Spleen (tissue), 11 donors: ENCODE measurements around the gene PPIG. TPM values are rescaled to one million over a fixed set of nuclear protein-coding genes. Genes with fewer than 3 reads are reported as not detected.
A peak's percentile ranks its signal among the peaks of the same experiment; 100 is the strongest.
"Not testable (repeated sequence)": the region's sequence is repeated elsewhere in the genome, so short reads cannot be mapped to it uniquely, and the experiment has no call there.

Experiments used
- DNase-seq: peaks from one replicate; pipeline ENCODE4 v3.0.0-alpha.2; 2020
- H3K27ac ChIP-seq, 8 donors: fragments of 200-600 bp; sonication (generic) in 7 of 8; 1 replicate in 4 of 8; 2 replicates in 4 of 8; pipeline versions ENCODE4 v1.5.0 to v1.8.0; 2016 to 2021; ENCODE audit warnings: inconsistent platforms in 4 of 8, mild to moderate bottlenecking in 4 of 8, moderate library complexity in 1 of 8
- H3K27me3 ChIP-seq, 7 donors: fragments of 200-600 bp; sonication (generic) in 6 of 7; replicated peaks in 1 of 7; 1 replicate in 4 of 7; 2 replicates in 3 of 7; pipeline versions ENCODE4 v1.5.0 to v1.8.0; 2016 to 2021; ENCODE audit warnings: inconsistent platforms in 3 of 7, mild to moderate bottlenecking in 1 of 7
- H3K36me3 ChIP-seq, 6 donors: fragments of 200-600 bp; sonication (generic) in 5 of 6; 1 replicate in 4 of 6; 2 replicates in 2 of 6; pipeline versions ENCODE4 v1.5.0 to v1.8.0; 2016 to 2021; ENCODE audit warnings: inconsistent platforms in 2 of 6
- H3K4me1 ChIP-seq, 6 donors: fragments of 200-600 bp; sonication (generic) in 5 of 6; 1 replicate in 3 of 6; 2 replicates in 3 of 6; pipeline versions ENCODE4 v1.5.0 to v1.8.0; 2016 to 2021; ENCODE audit warnings: inconsistent platforms in 3 of 6
- H3K4me3 ChIP-seq, 8 donors: fragments of 200-600 bp; sonication (generic) in 7 of 8; 1 replicate in 4 of 8; 2 replicates in 4 of 8; pipeline versions ENCODE4 v1.5.0 to v1.8.0; 2016 to 2021; ENCODE audit warnings: inconsistent platforms in 4 of 8, mild to moderate bottlenecking in 4 of 8, moderate library complexity in 2 of 8
- H3K9me3 ChIP-seq, 8 donors: fragments of 200-600 bp; sonication (generic) in 7 of 8; 1 replicate in 4 of 8; 2 replicates in 4 of 8; pipeline versions ENCODE4 v1.5.0 to v1.8.0; 2016 to 2021; ENCODE audit warnings: inconsistent platforms in 4 of 8
- CTCF ChIP-seq, 11 experiments: fragments of 200-600 bp in 7 of 11; fragments of 450-650 bp in 4 of 11; sonication (generic) in 4 of 11; IDR thresholded peaks in 8 of 11; conservative IDR thresholded peaks in 3 of 11; 1 replicate in 7 of 11; 2 replicates in 4 of 11; pipeline versions ENCODE4 v1.4.0 to v1.8.0; 2016 to 2021; ENCODE audit warnings: antibody characterized with exemption in 11 of 11, inconsistent platforms in 4 of 11, mild to moderate bottlenecking in 1 of 11
- POLR2A ChIP-seq, 3 donors: fragments of 450-650 bp; IDR thresholded peaks; one replicate each; pipeline ENCODE4 v1.5.1; 2017; ENCODE audit warnings: antibody characterized with exemption in 3 of 3, mild to moderate bottlenecking in 1 of 3
- POLR2AphosphoS5 ChIP-seq, 3 donors: sonication (generic); formaldehyde crosslinking; IDR thresholded peaks; one replicate each; pipeline ENCODE4 v1.5.1; 2017; ENCODE audit warnings: antibody characterized with exemption in 3 of 3
- WGBS, 5 donors: extraction: QIAGEN DNeasy Blood & Tissue Kit in 3 of 5; methylation state at CpG; one replicate each; pipeline versions ENCODE4 v1.1.5 to v1.1.7; 2013 to 2018; 5-methylcytosine and 5-hydroxymethylcytosine counted together
- intact Hi-C: fragments of 100-400 bp; cut with DNase I; formaldehyde crosslinking; loops from one replicate; pipeline ENCODE4 v1.15.0; 2023; ENCODE audit warnings: low total_unique reads
- polyA plus RNA-seq, 3 donors: library from polyadenylated mRNA; stranded (reverse); fragments of 200-250 nt; gene quantifications; one replicate each; pipeline ENCODE4 v1.2.1, GENCODE V29; 2013
- total RNA-seq, 7 donors: library from RNA; depleted of rRNA in 3 of 7; stranded (reverse); fragments of >200 nt in 3 of 7; fragmentation: NEBNext Ultra II Directional in 4 of 7; extraction: Animal tissue kit (Norgen Biotek cat#: 25700) in 4 of 7; gene quantifications; one replicate each; pipeline versions ENCODE4 v1.1.0 to v1.2.1, GENCODE V29; 2016 to 2021
- donor health status: healthy with polysubstance abuse.
- donor health status: DM: no; HTN: no; CAD: no; lungs with moderate emphysema.
- donor health status: DM: no; HTN: no; CAD: no.
- donor health status: Bipolar disorder and iron deficiency.
- donor health status: healthy.
- donor health status: DM: no; HTN: no; CAD: no.
- donor health status: DM: yes; HTN: yes; CAD: no.

Gene PPIG
- total and polyA plus RNA-seq, 10 donors: 32.5 to 72.7 (median 53.8) TPM

- DNase-seq: no peak
- peak overlapping the region in 6 of 8 donors; percentile 53 to 85 (median 76) for H3K27ac ChIP-seq
- no peaks in the 10 kb centered on the region for H3K27me3 ChIP-seq
- WGBS, 5 donors: 30 to 37% (median 33%) methylated on average over 6 of the region's 6 CpGs
- intact Hi-C loops: no loop called here
- H3K4me3 ChIP-seq: peak overlapping the region; percentile 57 to 95 (median 75)
- H3K9me3 ChIP-seq: no peaks in the 10 kb centered on the region
- H3K4me1 ChIP-seq: peaks cover 0 to 38% (median 18%) of the 10 kb centered on the region in 6 donors
- TF ChIP-seq CTCF (IDR thresholded peaks at IDR 0.05 in 8 of 11, conservative IDR thresholded peaks at IDR 0.05 in 3 of 11): no peak
- no peak for TF ChIP-seq POLR2A (IDR thresholded peaks at IDR 0.05)
- TF ChIP-seq POLR2AphosphoS5 (IDR thresholded peaks at IDR 0.05): no peak
- peaks cover 0 to 12% (median 0%) of the 10 kb centered on the region in 6 donors for H3K36me3 ChIP-seq
Observed at GRCh38 chr2:169573974-169574299, 10.2 kb upstream of the PPIG start.

GRCh38 chr2:169574539-169574938, 9.6 kb upstream of the PPIG start:
- H3K9me3 ChIP-seq, H3K27ac ChIP-seq, H3K4me3 ChIP-seq, DNase-seq, intact Hi-C loops, H3K27me3 ChIP-seq: not testable (repeated sequence)
- H3K4me1 ChIP-seq: peaks cover 0 to 38% (median 18%) of the 10 kb centered on the region in 6 donors
- peaks cover 0 to 10% (median 0%) of the 10 kb centered on the region in 6 donors for H3K36me3 ChIP-seq
- 82 to 92% (median 87%) methylated on average over 4 to 5 of the region's 5 CpGs for WGBS, 5 donors

- H3K27ac ChIP-seq, H3K27me3 ChIP-seq, H3K9me3 ChIP-seq, intact Hi-C loops, H3K4me3 ChIP-seq, DNase-seq: not testable (repeated sequence)
- Histone ChIP-seq H3K36me3 (peaks cover 0 to 10% (median 0%) of the 10 kb centered on the region in 6 donors), H3K4me1 (peaks cover 0 to 32% (median 18%) of the 10 kb centered on the region in 6 donors)
- WGBS, 5 donors: 93 to 96% (median 94%) methylated on average over 7 to 36 of the region's 36 CpGs; no CpG with 5 or more reads in 1 of the 5 donors
Observed at GRCh38 chr2:169575264-169575663, 8.9 kb upstream of the PPIG start.

GRCh38 chr2:169579044-169579443, 5.1 kb upstream of the PPIG start:
- Histone ChIP-seq H3K9me3 (peaks cover 0 to 10% (median 0%) of the 10 kb centered on the region in 8 donors), H3K4me3 (no peak overlapping the region), H3K27me3 (no peaks in the 10 kb centered on the region), H3K36me3 (no peaks in the 10 kb centered on the region), H3K4me1 (peaks cover 0 to 3% (median 1%) of the 10 kb centered on the region in 6 donors), H3K27ac (no peak overlapping the region)
- no peak for DNase-seq
- intact Hi-C loops: no loop called here
- WGBS, 5 donors: 46 to 73% (median 59%) methylated on average over 6 of the region's 6 CpGs
- TF ChIP-seq POLR2A (IDR thresholded peaks at IDR 0.05) (no peak), CTCF (IDR thresholded peaks at IDR 0.05 in 8 of 11, conservative IDR thresholded peaks at IDR 0.05 in 3 of 11) (no peak), POLR2AphosphoS5 (IDR thresholded peaks at IDR 0.05) (no peak)

- H3K27me3 ChIP-seq, intact Hi-C loops, H3K27ac ChIP-seq, DNase-seq, H3K36me3 ChIP-seq, H3K4me3 ChIP-seq: not testable (repeated sequence)
- H3K9me3 ChIP-seq: peaks cover 0 to 10% (median 0%) of the 10 kb centered on the region in 8 donors
- peaks cover 21 to 28% (median 25%) of the 10 kb centered on the region in 6 donors for H3K4me1 ChIP-seq
- 96 to 98% (median 96%) methylated on average over 10 of the region's 10 CpGs for WGBS, 5 donors
Observed at GRCh38 chr2:169582552-169583266, 1.4 kb upstream of the PPIG start.
